GM23338 (cell line): ENCODE measurements around the gene SGSM1. TPM values are rescaled to one million over a fixed set of nuclear protein-coding genes. Genes with fewer than 3 reads are reported as not detected.

Experiments used
- ATAC-seq: fragments of 200-7000 bp; cut with Tn5 transposase; 3 replicates; pipeline ENCODE4 v1.9.1; 2020
- DNase-seq: peaks from one replicate; pipeline ENCODE4 v3.0.0-alpha.2; 2015; ENCODE audit warnings: low spot score
- H2AFZ ChIP-seq: fragments of 200-600 bp; sonication (generic); 2 replicates; pipeline ENCODE4 v1.8.0; 2016; ENCODE audit warnings: antibody characterized with exemption, mild to moderate bottlenecking, moderate library complexity
- H3F3A ChIP-seq: fragments of 200-600 bp; sonication (generic); replicated peaks from 2 replicates; pipeline ENCODE4 v1.8.0; 2017; ENCODE audit warnings: antibody characterized with exemption, mixed run types, low read depth
- H3K27ac ChIP-seq: fragments of 200-600 bp; sonication (generic); 2 replicates; pipeline ENCODE4 v1.6.1; 2016; ENCODE audit warnings: low read depth
- H3K27me3 ChIP-seq: fragments of 200-600 bp; sonication (generic); 2 replicates; pipeline ENCODE4 v1.8.0; 2016; ENCODE audit warnings: mild to moderate bottlenecking, mixed run types, moderate library complexity; ENCODE audit not compliant: insufficient read depth
- H3K36me3 ChIP-seq: fragments of 200-600 bp; sonication (generic); 2 replicates; pipeline ENCODE4 v1.8.0; 2016; ENCODE audit warnings: mild to moderate bottlenecking; ENCODE audit not compliant: insufficient read depth
- H3K4me1 ChIP-seq: fragments of 200-600 bp; sonication (generic); 2 replicates; pipeline ENCODE4 v1.8.0; 2016; ENCODE audit warnings: mild to moderate bottlenecking, moderate library complexity; ENCODE audit not compliant: insufficient read depth
- H3K4me2 ChIP-seq: fragments of 200-600 bp; sonication (generic); 2 replicates; pipeline ENCODE4 v1.7.1; 2017; ENCODE audit warnings: mixed run types
- H3K4me3 ChIP-seq: fragments of 200-600 bp; sonication (generic); 2 replicates; pipeline ENCODE4 v1.6.1; 2016; ENCODE audit warnings: mixed run types
- H3K79me2 ChIP-seq: fragments of 200-600 bp; sonication (generic); replicated peaks from 2 replicates; pipeline ENCODE4 v1.8.0; 2017; ENCODE audit warnings: mild to moderate bottlenecking; ENCODE audit not compliant: insufficient read depth
- H3K9me2 ChIP-seq: fragments of 200-600 bp; sonication (generic); 2 replicates; pipeline ENCODE4 v1.8.0; 2017; ENCODE audit not compliant: insufficient read depth
- H4K20me1 ChIP-seq: fragments of 200-600 bp; sonication (generic); replicated peaks from 2 replicates; pipeline ENCODE4 v1.8.0; 2017; ENCODE audit warnings: mild to moderate bottlenecking; ENCODE audit not compliant: insufficient read depth
- H3K27ac Mint-ChIP-seq: 2 replicates; pipeline ENCODE4 v1.8.0; 2020; ENCODE audit warnings: inconsistent platforms, mild to moderate bottlenecking, moderate library complexity, mixed read lengths
- H3K27me3 Mint-ChIP-seq: 3 replicates; pipeline ENCODE4 v1.8.0; 2022; ENCODE audit warnings: low read depth, mild to moderate bottlenecking, moderate library complexity, mixed read lengths, inconsistent platforms; ENCODE audit not compliant: insufficient read depth, poor library complexity
- H3K36me3 Mint-ChIP-seq: 3 replicates; pipeline ENCODE4 v1.8.0; 2021; ENCODE audit warnings: low read depth, mild to moderate bottlenecking, inconsistent platforms, moderate library complexity, mixed read lengths
- H3K4me1 Mint-ChIP-seq: 3 replicates; pipeline ENCODE4 v1.8.0; 2020; ENCODE audit warnings: mild to moderate bottlenecking, inconsistent platforms, mixed read lengths
- H3K4me3 Mint-ChIP-seq: 3 replicates; pipeline ENCODE4 v1.8.0; 2021; ENCODE audit warnings: moderate library complexity, mild to moderate bottlenecking, inconsistent platforms, mixed read lengths
- H3K9me3 Mint-ChIP-seq: 3 replicates; pipeline ENCODE4 v1.8.0; 2020; ENCODE audit warnings: moderate library complexity, mild to moderate bottlenecking, inconsistent platforms, mixed read lengths
- CREB1 ChIP-seq: fragments of 250-450 bp; sonication (Bioruptor Pico); IDR thresholded peaks from 2 replicates; pipeline ENCODE4 v1.5.0; 2020; ENCODE audit warnings: low read depth, mild to moderate bottlenecking, moderate library complexity
- CTCF ChIP-seq, 2 experiments: fragments of 200-600 bp in 1 of 2; sonication (generic) in 1 of 2; conservative IDR thresholded peaks; 2 replicates each; pipeline versions ENCODE4 v1.5.1 to v1.6.1; 2016 to 2017; ENCODE audit warnings: antibody characterized with exemption in 2 of 2, low read depth in 2 of 2, mild to moderate bottlenecking in 2 of 2, moderate library complexity in 1 of 2
- ETS1 ChIP-seq: IDR thresholded peaks from 2 replicates; pipeline ENCODE4 v1.6.1; 2016; ENCODE audit warnings: antibody characterized with exemption
- EZH2 ChIP-seq: fragments of 200-600 bp; sonication (generic); IDR thresholded peaks from one replicate; pipeline ENCODE4 v1.8.0; 2017; ENCODE audit warnings: antibody characterized with exemption, mild to moderate bottlenecking, low read depth; ENCODE audit not compliant: unreplicated experiment
- EZH2phosphoT487 ChIP-seq: fragments of 200-600 bp; sonication (generic); IDR thresholded peaks from one replicate; pipeline ENCODE4 v1.8.1; 2018; ENCODE audit warnings: antibody characterized with exemption; ENCODE audit not compliant: unreplicated experiment
- JUNB ChIP-seq: IDR thresholded peaks from one replicate; pipeline ENCODE4 v1.6.1; 2016; ENCODE audit warnings: antibody characterized with exemption; ENCODE audit not compliant: unreplicated experiment
- NANOG ChIP-seq: IDR thresholded peaks from 2 replicates; pipeline ENCODE4 v1.6.1; 2016; ENCODE audit warnings: antibody characterized with exemption, borderline replicate concordance
- REST ChIP-seq: IDR thresholded peaks from one replicate; pipeline ENCODE4 v1.6.1; 2018; ENCODE audit warnings: antibody characterized with exemption; ENCODE audit not compliant: unreplicated experiment
- STAT1 ChIP-seq: IDR thresholded peaks from one replicate; pipeline ENCODE4 v1.6.1; 2016; ENCODE audit warnings: antibody characterized with exemption; ENCODE audit not compliant: unreplicated experiment
- ZNF114 ChIP-seq: fragments of 250-450 bp; sonication (Bioruptor Pico); IDR thresholded peaks from 2 replicates; pipeline ENCODE4 v1.5.0; 2020; ENCODE audit warnings: mild to moderate bottlenecking, moderate library complexity
- ZNF331 ChIP-seq: fragments of 250-450 bp; sonication (Bioruptor Pico); IDR thresholded peaks from 2 replicates; pipeline ENCODE4 v1.5.0; 2020; ENCODE audit warnings: low read depth, mild to moderate bottlenecking, moderate library complexity
- polyA plus RNA-seq: library from polyadenylated mRNA; unstranded; fragments of >200 nt; fragmentation: Nextera tagmentation; extraction: Ambion mirVana; gene quantifications from 2 replicates; pipeline ENCODE4 v1.2.1, GENCODE V29; 2016
- total RNA-seq: library from RNA; depleted of rRNA; stranded (reverse); fragments of >200 nt; shearing (Covaris generic); gene quantifications from 2 replicates; pipeline ENCODE4 v1.2.3, GENCODE V29; 2014

The SGSM1 gene
- total and polyA plus RNA-seq, 2 experiments from 2014 or later, result 4.7 to 5.4 TPM

- TF ChIP-seq CTCF (conservative IDR thresholded peaks at IDR 0.05; ENCODE audit: low read depth in 2 of 2), result no peak
- TF ChIP-seq EZH2, result no peak
These were observed 18.9 kb downstream of the SGSM1 start (continued) for GRCh38 chr22:24824915-24825314.

- H3K27me3 ChIP-seq, result no peaks in the 10 kb centered on the region
- H3K27me3 Mint-ChIP-seq, result peaks cover 2% of the 10 kb centered on the region
- TF ChIP-seq JUNB (no peak), CREB1 (CRISPR knock-in tag) (no peak), ZNF331 (CRISPR knock-in tag) (no peak), STAT1 (no peak), EZH2phosphoT487 (no peak), ZNF114 (CRISPR knock-in tag) (no peak), NANOG (no peak), REST (no peak), ETS1 (no peak)
These were observed 20.8 kb downstream of the SGSM1 start for GRCh38 chr22:24826710-24827285.

More at GRCh38 chr22:24826710-24827285, 20.8 kb downstream of the SGSM1 start:
- Histone ChIP-seq H2AFZ (no peak overlapping the region), H3K4me1 (peaks cover 10% of the 10 kb centered on the region), H3K79me2 (no peaks in the 10 kb centered on the region), H3K9me2 (no peaks in the 10 kb centered on the region), H3K4me3 (no peak overlapping the region), H3K27ac (no peak overlapping the region), H4K20me1 (no peaks in the 10 kb centered on the region), H3K4me2 (no peak overlapping the region), H3F3A (no peaks in the 10 kb centered on the region), H3K36me3 (no peaks in the 10 kb centered on the region)
- no peak overlapping the region for H3K27ac Mint-ChIP-seq
- H3K36me3 Mint-ChIP-seq, result no peaks in the 10 kb centered on the region
- H3K4me1 Mint-ChIP-seq, result peaks cover 13% of the 10 kb centered on the region
- ATAC-seq (no peak), DNase-seq (no peak)
- H3K4me3 Mint-ChIP-seq, result no peak overlapping the region
- H3K9me3 Mint-ChIP-seq, result no peaks in the 10 kb centered on the region
